GM19099 (cell line): ENCODE results near the gene MID1.

ENCODE experiments used
- POLR2A ChIP-seq: IDR thresholded peaks from 3 replicates; pipeline ENCODE4 v1.6.1; 2011; ENCODE audit warnings: low read depth; ENCODE audit not compliant: insufficient read length; ENCODE audit errors: extremely low read depth

The MID1 gene

DNA sequence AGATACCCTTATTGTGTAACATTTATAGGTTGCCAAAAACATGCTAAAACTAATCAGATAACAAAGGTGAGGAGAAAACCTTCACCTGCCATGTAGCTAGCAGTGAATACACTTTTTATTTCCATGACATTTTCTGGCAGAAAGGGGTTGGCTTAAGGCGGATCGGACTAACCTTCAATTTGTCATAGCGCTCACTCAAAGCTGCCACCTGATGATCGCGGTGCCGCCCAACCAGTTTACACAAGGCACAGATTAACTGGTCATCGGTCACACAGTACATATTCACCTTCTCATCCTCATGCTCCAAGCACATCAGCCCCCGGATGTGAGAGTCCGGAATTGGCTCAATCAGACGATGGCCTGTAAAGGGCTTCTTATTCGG lies 53.7 kb downstream of the MID1 start:
- no peak for TF ChIP-seq POLR2A

DNA sequence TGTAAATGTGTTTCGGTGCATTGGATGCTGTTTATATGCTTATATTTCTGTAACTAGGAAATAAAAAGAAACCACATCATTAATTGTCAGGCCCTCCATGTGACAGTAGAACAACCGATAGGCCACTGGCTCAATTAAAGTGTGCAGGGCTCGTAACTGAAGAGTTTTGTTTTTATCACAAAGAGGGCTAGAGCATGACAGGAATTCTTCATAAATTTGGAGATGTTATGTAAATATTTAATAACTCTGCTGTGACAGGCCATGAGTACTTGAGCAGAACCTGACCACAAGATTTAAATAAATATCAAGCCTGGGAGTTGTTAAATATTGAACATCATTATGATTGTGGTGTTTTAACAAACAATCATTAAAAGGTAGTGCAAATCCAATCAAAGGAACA lies 55.9 kb downstream of the MID1 start:
- TF ChIP-seq POLR2A: no peak

DNA sequence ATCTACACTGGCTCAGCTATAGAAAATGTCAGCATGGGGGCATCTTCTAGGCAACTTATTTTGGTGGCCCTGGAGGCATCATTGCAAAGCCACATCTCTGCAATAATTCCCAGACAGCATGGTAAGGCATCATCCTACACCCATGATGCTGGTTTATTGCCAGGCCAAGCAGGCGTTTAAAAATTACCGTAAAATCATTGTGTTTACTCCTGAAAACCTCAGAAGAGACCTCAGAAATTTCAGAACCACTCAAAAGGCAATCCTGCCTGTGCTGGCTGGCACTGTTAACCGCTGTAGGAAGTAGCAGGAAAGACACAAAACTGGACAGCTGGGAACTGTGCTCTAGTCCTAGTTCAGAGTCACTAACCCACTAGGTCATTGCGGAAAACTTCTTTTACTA lies 63.2 kb downstream of the MID1 start:
- TF ChIP-seq POLR2A: no peak

DNA sequence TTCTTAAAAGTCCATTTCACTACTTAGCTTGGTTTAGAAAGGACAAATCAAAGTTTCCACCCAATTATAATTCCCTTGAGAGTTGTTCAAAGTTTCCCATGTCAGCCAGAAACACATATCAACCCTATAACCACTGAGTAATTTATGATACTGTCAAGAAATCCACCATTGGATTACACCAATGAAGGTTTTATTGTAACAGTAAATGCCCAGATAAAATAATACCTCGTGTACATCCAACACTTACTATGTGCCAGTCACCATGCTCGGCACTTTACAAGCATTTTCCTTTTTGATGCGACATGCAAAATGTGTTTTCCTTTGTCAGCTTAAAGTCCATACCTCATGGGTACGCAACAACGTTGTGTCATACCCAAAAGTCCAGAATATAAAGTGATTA lies 64.0 kb downstream of the MID1 start:
- TF ChIP-seq POLR2A: no peak

DNA sequence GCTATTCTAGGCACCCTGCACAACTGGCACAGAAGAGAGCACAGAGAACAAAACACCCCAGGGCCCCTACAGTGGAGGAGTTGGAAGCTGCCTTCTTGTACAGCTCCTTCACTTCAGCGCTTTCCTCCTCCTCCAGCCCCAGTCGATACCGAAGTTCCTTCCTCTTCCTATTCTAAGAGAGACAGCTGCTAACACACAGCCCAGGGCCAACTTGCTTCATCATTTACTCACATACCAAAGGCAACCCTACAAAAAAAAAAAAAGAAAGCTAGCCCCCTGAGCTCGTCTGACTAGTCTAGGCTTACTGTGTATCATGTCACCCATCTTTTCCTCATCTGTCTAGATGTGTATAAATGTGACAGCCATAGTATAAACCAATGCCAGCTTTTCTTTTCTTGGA lies 64.5 kb downstream of the MID1 start:
- no peak for TF ChIP-seq POLR2A

DNA sequence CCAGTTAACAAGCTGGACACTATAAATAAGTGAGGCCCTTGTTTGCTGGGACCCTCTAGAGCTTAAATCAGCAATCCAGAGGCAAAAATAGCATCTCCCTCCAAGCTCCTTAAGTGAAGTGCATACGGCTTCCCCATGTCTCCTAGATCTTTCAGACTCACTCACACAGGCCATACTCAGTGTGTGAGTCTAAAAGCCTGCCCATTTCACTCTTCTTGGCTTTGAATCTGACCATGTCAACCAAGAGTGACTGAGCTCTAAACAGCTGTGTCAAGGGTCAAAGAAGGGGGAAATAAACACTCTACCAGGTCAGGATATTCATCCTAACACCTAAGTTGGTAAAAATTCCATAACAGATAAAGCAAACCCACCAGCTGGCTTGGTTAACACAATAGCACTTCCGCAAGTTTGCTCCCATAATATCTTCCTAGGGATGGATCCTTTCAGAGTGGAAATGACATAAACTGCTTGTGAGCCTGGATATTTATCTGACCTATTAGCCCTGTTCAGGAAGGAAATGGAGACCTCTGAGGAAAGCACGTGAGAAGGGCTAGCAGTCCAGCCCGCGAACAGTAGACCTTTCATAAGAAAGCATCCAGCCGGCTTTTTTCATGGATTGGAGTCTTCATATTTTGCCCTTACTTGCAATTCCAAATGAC lies 65.6 kb downstream of the MID1 start:
- no peak for TF ChIP-seq POLR2A

DNA sequence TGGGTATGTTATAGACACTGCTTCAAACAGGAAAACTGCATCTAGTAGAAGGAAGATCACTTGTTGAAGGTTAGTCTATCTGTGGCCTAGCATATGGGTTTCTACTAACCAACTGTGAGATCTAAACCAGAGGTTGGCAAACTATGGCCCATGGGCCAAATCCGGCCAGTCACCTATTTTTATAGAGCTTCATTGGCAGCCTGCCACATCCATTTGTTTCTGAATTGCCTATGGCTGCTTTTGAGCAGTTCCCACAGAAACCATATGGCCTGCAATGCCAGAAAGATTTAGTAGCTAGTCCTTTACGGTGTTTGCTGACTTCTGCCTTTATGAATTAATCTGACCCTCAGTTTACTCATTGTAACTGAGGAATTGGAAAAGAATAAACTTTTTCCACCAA lies 71.1 kb downstream of the MID1 start:
- no peak for TF ChIP-seq POLR2A

DNA sequence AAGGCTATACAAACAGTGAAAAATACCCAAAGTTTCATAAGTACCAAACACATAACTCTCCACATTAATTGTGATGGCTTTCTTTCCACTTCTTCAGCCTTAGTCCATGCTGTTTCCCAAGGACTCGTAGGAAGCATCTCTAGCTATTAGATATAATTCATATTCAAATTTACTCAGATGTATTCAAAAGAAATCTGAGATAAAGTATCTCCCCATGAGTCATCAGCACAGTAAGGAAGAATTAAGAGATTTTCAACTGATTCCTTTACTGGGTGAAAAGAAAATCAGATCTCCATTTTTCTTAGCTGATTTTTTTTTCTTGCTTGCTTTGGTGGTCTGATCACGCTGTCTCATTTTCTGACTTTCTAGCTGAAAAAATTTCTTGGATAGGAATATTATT lies 71.7 kb downstream of the MID1 start:
- no peak for TF ChIP-seq POLR2A

DNA sequence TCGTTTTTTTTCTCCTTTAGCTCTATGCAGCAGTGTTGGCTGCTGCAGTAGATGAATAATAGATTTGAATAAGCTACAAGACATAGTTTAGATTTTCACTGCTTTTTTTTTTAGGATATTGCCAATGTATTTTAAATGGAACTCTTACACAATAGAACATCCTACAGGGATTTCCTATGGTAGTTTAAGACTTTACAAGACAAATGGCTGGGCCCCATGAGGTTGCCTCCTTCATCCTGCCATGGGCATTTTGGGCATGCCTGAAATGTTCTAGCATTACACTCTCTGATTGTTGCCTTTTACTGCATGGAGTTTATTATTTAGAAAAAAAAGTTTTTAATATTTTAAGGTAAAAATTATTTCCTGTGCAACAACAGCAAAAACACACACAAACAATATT lies 74.5 kb downstream of the MID1 start:
- no peak for TF ChIP-seq POLR2A

DNA sequence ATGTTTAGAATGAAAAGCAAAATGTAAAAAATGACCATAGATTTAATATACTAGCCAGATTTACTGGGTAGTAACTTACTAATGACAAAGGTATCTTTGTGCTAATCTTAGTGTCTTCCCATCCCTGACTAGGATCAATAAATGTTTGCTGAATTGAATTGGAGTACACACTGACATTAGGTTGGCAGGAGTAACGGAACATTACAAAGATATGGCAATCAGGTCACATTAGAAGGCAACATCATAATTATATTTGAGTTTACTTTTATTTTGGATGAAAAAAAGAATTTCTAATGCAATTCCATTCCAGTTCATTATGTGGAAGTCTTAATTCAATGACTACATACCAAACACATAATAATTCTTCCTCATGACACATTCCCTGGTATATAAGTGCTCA lies 77.8 kb downstream of the MID1 start:
- no peak for TF ChIP-seq POLR2A

DNA sequence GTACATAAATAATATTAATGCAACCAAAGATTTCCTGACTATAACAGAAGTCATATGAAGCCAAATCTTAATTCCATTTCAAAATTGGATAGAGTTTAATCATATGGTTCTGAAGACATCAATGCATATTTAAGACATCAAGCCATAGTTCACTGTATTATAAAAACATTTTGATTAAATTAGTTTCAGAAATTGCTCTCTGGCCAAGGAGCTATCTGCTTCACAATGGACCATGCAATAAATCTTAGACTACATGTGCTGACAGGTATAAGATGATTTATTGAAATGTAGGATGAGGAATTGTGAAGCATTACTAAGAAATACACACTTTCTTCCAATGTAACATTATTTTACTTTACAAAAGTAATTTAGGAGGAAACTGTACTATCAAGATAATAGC lies 81.6 kb downstream of the MID1 start:
- no peak for TF ChIP-seq POLR2A

DNA sequence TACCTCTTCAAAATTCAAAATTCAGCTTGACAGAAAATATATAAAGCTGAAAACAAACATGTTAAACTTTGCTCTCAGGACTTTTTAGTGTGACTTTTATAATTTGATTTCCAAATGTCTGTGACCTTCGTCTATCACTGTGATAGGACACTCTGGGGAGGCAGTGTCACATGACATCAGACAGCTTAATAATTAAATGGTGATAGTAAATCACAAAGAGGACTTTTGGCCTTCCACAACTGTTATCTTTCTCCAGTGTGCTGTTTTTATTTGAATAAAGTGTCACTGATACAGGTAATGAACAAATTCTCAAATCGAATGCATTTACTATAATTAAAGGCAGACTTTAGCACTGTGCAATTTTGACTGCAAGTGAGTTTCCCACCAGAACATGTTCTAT lies 83.1 kb downstream of the MID1 start:
- TF ChIP-seq POLR2A: no peak

DNA sequence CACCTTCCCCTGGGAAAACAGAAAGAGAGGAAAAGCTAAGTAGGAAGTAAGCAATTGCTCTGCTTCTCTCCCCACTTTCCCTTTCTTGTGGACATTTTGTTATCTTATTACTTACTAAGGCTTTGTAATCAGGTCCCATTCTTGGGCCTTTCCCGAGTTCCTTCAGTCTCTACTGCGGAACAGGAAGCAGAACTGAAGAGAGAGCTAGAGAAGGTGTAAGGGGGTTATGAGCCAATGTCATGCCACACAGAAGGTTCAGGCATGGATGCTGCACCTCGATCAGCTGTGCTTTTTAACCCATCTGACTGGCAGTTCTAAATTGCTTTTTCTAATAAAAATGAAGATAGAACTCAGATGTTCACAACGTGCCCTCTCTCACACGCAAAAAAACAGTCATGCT lies 83.6 kb downstream of the MID1 start:
- TF ChIP-seq POLR2A: no peak

DNA sequence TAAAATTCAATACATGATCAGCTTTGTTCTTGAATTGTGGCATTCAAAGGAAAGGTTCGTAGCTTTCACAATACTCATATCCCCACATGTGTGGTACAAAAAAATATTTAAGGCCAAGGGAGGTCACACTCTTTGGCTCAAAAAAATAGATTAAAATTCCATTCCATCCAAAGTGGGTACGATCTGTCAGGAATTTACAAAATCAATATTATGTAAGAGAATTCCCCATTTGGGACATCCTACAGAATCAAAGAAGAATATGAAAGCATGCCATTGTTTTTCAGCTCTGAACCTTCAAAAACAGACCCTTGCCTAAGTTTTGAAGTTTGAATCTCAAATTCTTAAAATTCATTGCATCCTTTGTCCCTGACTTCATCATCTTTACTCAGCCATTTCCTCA lies 85.8 kb downstream of the MID1 start:
- TF ChIP-seq POLR2A: no peak

DNA sequence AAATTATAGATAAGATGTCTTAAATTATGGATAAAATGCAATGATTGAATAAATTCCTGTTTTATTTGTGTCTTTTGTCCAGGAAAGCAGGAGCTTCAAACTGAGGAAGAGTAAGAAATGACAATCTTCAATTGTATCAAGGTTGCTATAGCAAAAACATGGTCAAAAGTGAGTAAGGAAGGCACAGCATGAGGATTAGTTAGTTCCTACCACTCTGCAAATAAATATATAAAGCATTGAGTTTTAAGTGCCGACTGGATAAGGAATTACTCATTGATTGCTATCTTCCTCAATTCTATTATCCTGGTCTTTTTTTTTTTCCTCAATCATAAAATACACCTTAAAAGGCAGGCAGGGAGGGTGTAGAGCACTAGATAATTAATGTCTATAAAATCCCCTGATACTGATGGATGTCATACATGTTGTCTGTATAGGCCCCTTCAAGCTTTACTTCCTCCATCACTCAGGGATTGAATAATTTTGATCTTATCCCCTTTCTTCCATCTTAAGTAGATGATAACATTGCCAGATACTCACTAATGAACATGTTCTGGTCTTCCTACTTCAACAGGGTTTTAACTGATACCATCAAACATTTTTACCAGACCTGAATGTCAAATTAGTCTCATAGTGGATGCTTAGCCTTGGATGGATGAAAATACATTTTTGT lies 86.6 kb downstream of the MID1 start:
- no peak for TF ChIP-seq POLR2A

DNA sequence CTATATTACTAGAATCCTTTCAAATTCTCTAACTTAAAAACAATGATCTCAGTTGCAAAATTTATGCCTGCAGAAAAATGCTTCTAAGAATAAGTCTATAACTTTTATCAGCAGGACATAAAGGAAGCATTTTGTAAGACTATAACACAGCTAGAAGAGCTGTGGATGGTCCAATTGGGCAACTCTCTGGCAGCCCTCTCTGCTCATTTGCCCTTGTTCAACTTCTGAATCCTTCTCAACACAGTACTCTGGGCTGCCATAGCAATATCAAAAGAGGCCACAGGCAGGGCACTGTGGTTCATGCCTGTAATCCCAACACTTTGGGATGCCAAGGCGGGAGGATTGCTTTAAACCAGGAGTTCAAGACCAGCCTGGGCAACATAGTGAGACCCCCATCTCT lies 88.5 kb downstream of the MID1 start:
- TF ChIP-seq POLR2A: no peak

DNA sequence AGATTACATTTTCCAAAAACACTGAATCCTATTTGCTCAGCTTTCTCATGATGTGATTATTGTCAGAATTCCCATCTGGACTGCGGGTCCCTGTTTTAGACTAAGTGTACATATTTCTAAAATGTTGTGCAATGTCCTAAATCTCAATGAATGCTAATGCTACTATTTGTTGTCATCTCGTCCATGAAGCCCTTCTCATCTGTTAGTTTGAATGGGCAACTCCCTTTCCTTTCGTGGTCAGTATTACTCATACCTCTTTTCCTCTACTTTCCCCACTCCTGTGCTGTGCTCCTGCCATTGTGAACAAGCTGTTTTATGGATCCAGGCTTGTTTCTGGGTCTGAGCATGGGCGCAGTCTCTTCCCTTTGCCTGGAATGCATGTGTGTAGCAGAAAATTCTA lies 91.0 kb downstream of the MID1 start:
- no peak for TF ChIP-seq POLR2A
